GM23248 (cell line): ENCODE measurements around the gene ST7. TPM values are rescaled to one million over a fixed set of nuclear protein-coding genes. Genes with fewer than 3 reads are reported as not detected.

Experiments used
- DNase-seq: peaks from one replicate; pipeline ENCODE4 v3.0.0-alpha.2; 2015
- H2AFZ ChIP-seq: fragments of 200-600 bp; sonication (generic); 2 replicates; pipeline ENCODE4 v1.6.1; 2016; ENCODE audit warnings: antibody characterized with exemption
- H3F3A ChIP-seq: fragments of 200-600 bp; sonication (generic); 2 replicates; pipeline ENCODE4 v1.6.1; 2016; ENCODE audit warnings: mild to moderate bottlenecking, antibody characterized with exemption, mixed run types; ENCODE audit not compliant: insufficient read depth
- H3K27ac ChIP-seq: fragments of 200-600 bp; sonication (generic); 2 replicates; pipeline ENCODE4 v1.5.1; 2016; ENCODE audit warnings: mild to moderate bottlenecking
- H3K27me3 ChIP-seq: fragments of 200-600 bp; sonication (generic); replicated peaks from 2 replicates; pipeline ENCODE4 v1.6.1; 2016; ENCODE audit warnings: mild to moderate bottlenecking; ENCODE audit not compliant: insufficient read depth
- H3K36me3 ChIP-seq: fragments of 200-600 bp; sonication (generic); 2 replicates; pipeline ENCODE4 v1.6.1; 2016; ENCODE audit warnings: low read depth, mild to moderate bottlenecking
- H3K4me1 ChIP-seq: fragments of 200-600 bp; sonication (generic); 2 replicates; pipeline ENCODE4 v1.6.1; 2016; ENCODE audit warnings: mild to moderate bottlenecking; ENCODE audit not compliant: insufficient read depth
- H3K4me2 ChIP-seq: fragments of 200-600 bp; sonication (generic); one replicate; pipeline ENCODE4 v1.6.1; 2016; ENCODE audit warnings: mild to moderate bottlenecking; ENCODE audit not compliant: unreplicated experiment
- H3K4me3 ChIP-seq: fragments of 200-600 bp; sonication (generic); 2 replicates; pipeline ENCODE4 v1.5.1; 2016; ENCODE audit warnings: mild to moderate bottlenecking
- H3K79me2 ChIP-seq: fragments of 200-600 bp; sonication (generic); 2 replicates; pipeline ENCODE4 v1.6.1; 2016; ENCODE audit warnings: mild to moderate bottlenecking; ENCODE audit not compliant: insufficient read depth
- H3K9ac ChIP-seq: fragments of 200-600 bp; sonication (generic); 2 replicates; pipeline ENCODE4 v1.6.1; 2016; ENCODE audit warnings: mild to moderate bottlenecking
- H3K9me2 ChIP-seq: fragments of 200-600 bp; sonication (generic); 2 replicates; pipeline ENCODE4 v1.6.1; 2016; ENCODE audit warnings: mixed run types, mild to moderate bottlenecking, moderate library complexity; ENCODE audit not compliant: insufficient read depth
- H3K9me3 ChIP-seq: fragments of 200-600 bp; sonication (generic); one replicate; pipeline ENCODE4 v1.6.1; 2017; ENCODE audit warnings: low read depth
- H4K20me1 ChIP-seq: fragments of 200-600 bp; sonication (generic); 2 replicates; pipeline ENCODE4 v1.6.0; 2016; ENCODE audit not compliant: insufficient read depth
- EZH2 ChIP-seq: fragments of 200-600 bp; sonication (generic); IDR thresholded peaks from 2 replicates; pipeline ENCODE4 v1.6.1; 2018; ENCODE audit warnings: antibody characterized with exemption, mild to moderate bottlenecking; ENCODE audit not compliant: insufficient read depth, poor library complexity, severe bottlenecking
- EZH2phosphoT487 ChIP-seq: fragments of 200-600 bp; sonication (generic); IDR thresholded peaks from 2 replicates; pipeline ENCODE4 v1.6.1; 2018; ENCODE audit warnings: antibody characterized with exemption, moderate library complexity, mild to moderate bottlenecking, low read depth; ENCODE audit not compliant: insufficient read depth
- WGBS, 2 experiments: methylation state at CpG; one replicate each; pipeline ENCODE4 v1.1.6; 2015 to 2017; ENCODE audit warnings: low lambda C conversion rate in 2 of 2, low coverage in 1 of 2; ENCODE audit errors: missing lambda C conversion rate in 2 of 2; 5-methylcytosine and 5-hydroxymethylcytosine counted together
- in situ Hi-C: fragments of 300-500 bp; cut with MboI; formaldehyde crosslinking; loops from 2 replicates; pipeline ENCODE4 v1.15.0; 2020
- polyA plus RNA-seq: library from polyadenylated mRNA; unstranded; fragments of >200 nt; fragmentation: Nextera tagmentation; extraction: Ambion mirVana; gene quantifications from 2 replicates; pipeline ENCODE4 v1.2.1, GENCODE V29; 2016
- total RNA-seq: library from RNA; depleted of rRNA; stranded (reverse); fragments of >200 nt; shearing (Covaris generic); gene quantifications from 2 replicates; pipeline ENCODE4 v1.2.3, GENCODE V29; 2014

The ST7 gene
- total and polyA plus RNA-seq, 2 experiments from 2014 or later, result 17.8 to 21.9 TPM

- TF ChIP-seq EZH2 (no peak), EZH2phosphoT487 (no peak)
- H3K4me3 ChIP-seq, result no peak overlapping the region
- peaks cover 13% of the 10 kb centered on the region for H3K4me1 ChIP-seq
- H3F3A ChIP-seq, result no peaks in the 10 kb centered on the region
- H3K9me2 ChIP-seq, result no peaks in the 10 kb centered on the region
- H3K27ac ChIP-seq, result no peak overlapping the region
- no peaks in the 10 kb centered on the region; the same call in 1 of the 2 replicates for H3K36me3 ChIP-seq
- in situ Hi-C loops, result no loop called here
- no peak overlapping the region for H3K4me2 ChIP-seq
- WGBS, 2 experiments, result 96 to 100% methylated on average over 2 of the region's 2 CpGs
- H3K79me2 ChIP-seq, result no peaks in the 10 kb centered on the region
- H3K9ac ChIP-seq, result no peak overlapping the region
- no peaks in the 10 kb centered on the region for H3K9me3 ChIP-seq
- H2AFZ ChIP-seq, result no peak overlapping the region
- no peaks in the 10 kb centered on the region for H4K20me1 ChIP-seq
- peak; percentile 48 for DNase-seq
- no peaks in the 10 kb centered on the region for H3K27me3 ChIP-seq
Measured at GRCh38 chr7:117193564-117193963, 240.3 kb downstream of the ST7 start.

- DNase-seq, result no peak
- in situ Hi-C loops, result no loop called here
- no peak for TF ChIP-seq EZH2
Measured at GRCh38 chr7:117194445-117194844, 241.1 kb downstream of the ST7 start.

GRCh38 chr7:117195361-117196029 lies 242.2 kb downstream of the ST7 start:
- H3K36me3 ChIP-seq, result no peaks in the 10 kb centered on the region; the same call in 1 of the 2 replicates
- H3K9me3 ChIP-seq, result no peaks in the 10 kb centered on the region
- H3K9ac ChIP-seq, result no peak overlapping the region
- no peak overlapping the region for H3K4me2 ChIP-seq
- in situ Hi-C loops, result no loop called here
- H2AFZ ChIP-seq, result no peak overlapping the region
- DNase-seq, result no peak
- no peaks in the 10 kb centered on the region for H4K20me1 ChIP-seq
- no peaks in the 10 kb centered on the region for H3K9me2 ChIP-seq
- H3K4me1 ChIP-seq, result peaks cover 13% of the 10 kb centered on the region
- no peaks in the 10 kb centered on the region for H3K27me3 ChIP-seq
- H3K79me2 ChIP-seq, result no peaks in the 10 kb centered on the region
- TF ChIP-seq EZH2phosphoT487 (no peak), EZH2 (no peak)
- H3K4me3 ChIP-seq, result no peak overlapping the region
- 98 to 99% methylated on average over 4 of the region's 4 CpGs for WGBS, 2 experiments
- H3F3A ChIP-seq, result no peaks in the 10 kb centered on the region
- no peak overlapping the region for H3K27ac ChIP-seq

More at GRCh38 chr7:117194445-117194844, 241.1 kb downstream of the ST7 start:
- no peaks in the 10 kb centered on the region for H3K9me3 ChIP-seq
- no peak overlapping the region for H3K4me3 ChIP-seq
- 93 to 98% methylated on average over 2 of the region's 2 CpGs for WGBS, 2 experiments
- no peak overlapping the region for H2AFZ ChIP-seq
- H3K79me2 ChIP-seq, result no peaks in the 10 kb centered on the region
- no peaks in the 10 kb centered on the region for H3K27me3 ChIP-seq
- H3K9me2 ChIP-seq, result no peaks in the 10 kb centered on the region
- peaks cover 13% of the 10 kb centered on the region for H3K4me1 ChIP-seq
- H3F3A ChIP-seq, result no peaks in the 10 kb centered on the region
- H3K9ac ChIP-seq, result no peak overlapping the region
- H3K27ac ChIP-seq, result no peak overlapping the region
- no peaks in the 10 kb centered on the region for H4K20me1 ChIP-seq
- H3K4me2 ChIP-seq, result no peak overlapping the region
- no peaks in the 10 kb centered on the region; the same call in 1 of the 2 replicates for H3K36me3 ChIP-seq

- WGBS, 2 experiments, result 98 to 100% methylated on average over 2 of the region's 2 CpGs
Measured at GRCh38 chr7:117200132-117200531, 246.8 kb downstream of the ST7 start.

More at GRCh38 chr7:117200132-117200531, 246.8 kb downstream of the ST7 start:
- H3K4me1 ChIP-seq, result peaks cover 9% of the 10 kb centered on the region; the same call in 1 of the 2 replicates
- H3K27ac ChIP-seq, result no peak overlapping the region
- no peak overlapping the region for H3K4me2 ChIP-seq
- no peaks in the 10 kb centered on the region for H3F3A ChIP-seq
- DNase-seq, result no peak
- H3K9me2 ChIP-seq, result no peaks in the 10 kb centered on the region
- H4K20me1 ChIP-seq, result no peaks in the 10 kb centered on the region
- in situ Hi-C loops, result no loop called here
- H3K4me3 ChIP-seq, result no peak overlapping the region
- H3K36me3 ChIP-seq, result no peaks in the 10 kb centered on the region
- no peaks in the 10 kb centered on the region for H3K9me3 ChIP-seq
- H3K79me2 ChIP-seq, result no peaks in the 10 kb centered on the region
- H2AFZ ChIP-seq, result no peak overlapping the region
- no peak overlapping the region for H3K9ac ChIP-seq
- no peak for TF ChIP-seq EZH2phosphoT487
- no peak for TF ChIP-seq EZH2
- no peaks in the 10 kb centered on the region for H3K27me3 ChIP-seq
